VCaP (cell line): ENCODE measurements around the gene MCTP1.

Experiments
- H3K27ac ChIP-seq: fragments of 450-650 bp; 2 replicates; pipeline ENCODE4 v1.5.1; 2017
- CTCF ChIP-seq: fragments of 450-650 bp; conservative IDR thresholded peaks from 2 replicates; pipeline ENCODE4 v1.5.1; 2017; ENCODE audit warnings: mild to moderate bottlenecking, moderate library complexity

The MCTP1 gene

GRCh38 chr5:95029569-95030366 is 255.1 kb downstream of the MCTP1 start:
- no peak for TF ChIP-seq CTCF
- H3K27ac ChIP-seq, result no peak overlapping the region

- H3K27ac ChIP-seq, result no peak overlapping the region
- no peak for TF ChIP-seq CTCF
Observed at GRCh38 chr5:95027775-95028174, 257.1 kb downstream of the MCTP1 start.

GRCh38 chr5:95027151-95027721 is 257.7 kb downstream of the MCTP1 start:
- no peak for TF ChIP-seq CTCF
- H3K27ac ChIP-seq, result no peak overlapping the region

DNA sequence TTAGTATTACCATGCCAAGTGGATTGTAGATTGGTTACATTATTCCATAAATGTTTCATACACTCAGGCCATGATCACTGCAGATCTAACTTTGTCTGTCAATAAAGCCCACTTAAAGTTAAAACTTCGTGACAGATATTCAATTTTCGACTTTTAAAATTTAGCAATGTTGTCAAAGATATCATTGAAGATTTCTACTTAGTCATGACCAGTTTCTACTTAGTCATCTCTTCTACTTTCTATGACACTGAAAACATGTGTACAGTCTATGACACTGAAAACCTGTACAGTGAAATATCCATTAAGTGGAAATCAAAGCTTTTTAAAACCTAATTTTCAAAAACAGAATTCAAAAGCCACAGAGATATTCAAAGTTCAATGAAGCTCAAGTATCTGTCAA is 258.2 kb downstream of the MCTP1 start:
- no peak overlapping the region for H3K27ac ChIP-seq
- TF ChIP-seq CTCF, result no peak

DNA sequence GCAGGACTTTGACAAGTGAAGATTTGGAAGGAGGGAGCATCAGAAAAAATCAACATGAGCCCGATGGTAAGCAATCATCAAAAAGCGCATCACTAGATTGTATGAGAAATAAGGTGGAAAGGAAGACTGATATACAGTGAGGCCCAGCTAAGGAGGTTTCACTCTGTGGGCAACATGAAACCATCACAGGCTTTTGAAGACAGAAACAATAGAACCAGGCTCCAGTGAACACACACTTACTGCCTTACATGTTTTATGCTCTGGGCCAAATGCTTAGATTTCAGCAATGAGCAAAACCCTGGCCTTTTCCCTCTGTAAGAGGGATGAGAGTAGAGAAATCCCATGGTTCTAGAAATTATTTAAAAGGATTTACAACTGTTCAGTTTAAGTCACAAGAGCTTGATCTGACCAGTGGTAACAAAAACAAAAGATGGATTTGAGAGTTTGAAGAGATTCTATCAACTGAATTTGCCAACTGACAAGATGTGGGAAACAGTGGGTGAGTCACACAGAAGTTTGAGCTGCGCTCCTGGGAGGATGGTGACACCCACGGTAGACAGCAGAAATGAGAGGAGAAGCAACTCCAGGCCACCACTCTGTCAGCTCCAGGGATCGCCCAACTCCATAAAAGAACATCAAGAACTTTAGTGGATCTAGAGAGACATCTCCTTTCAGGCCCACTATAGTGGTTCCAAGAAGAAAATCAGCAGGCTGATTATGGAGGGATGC is 261.8 kb downstream of the MCTP1 start:
- no peak for TF ChIP-seq CTCF
- no peak overlapping the region for H3K27ac ChIP-seq

DNA sequence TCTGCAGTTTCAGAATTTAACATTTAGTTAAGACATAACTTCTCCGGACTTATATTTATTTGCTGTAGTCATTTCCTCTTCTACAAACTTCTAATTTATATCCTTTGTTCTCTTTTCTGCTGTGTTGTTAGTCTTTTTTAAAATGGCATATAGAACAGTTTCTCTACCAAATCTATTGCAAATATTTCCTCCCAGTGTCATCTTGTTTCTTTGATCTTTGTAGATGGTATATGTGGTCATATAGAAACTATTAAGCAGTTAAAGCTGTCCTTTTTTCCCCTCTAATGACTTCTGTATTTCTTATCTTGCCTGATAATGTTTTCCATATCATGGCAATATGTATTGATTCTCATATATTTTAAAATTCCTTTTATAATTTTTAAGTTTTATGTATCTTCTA is 264.5 kb downstream of the MCTP1 start:
- TF ChIP-seq CTCF, result no peak
- no peak overlapping the region for H3K27ac ChIP-seq

GRCh38 chr5:95018946-95019345 is 265.9 kb downstream of the MCTP1 start:
- no peak overlapping the region for H3K27ac ChIP-seq
- no peak for TF ChIP-seq CTCF
